GM13977 (cell line): ENCODE data around the gene DBNDD1.

Experiments
- DNase-seq: peaks from one replicate; pipeline ENCODE4 v3.0.0; 2012; ENCODE audit warnings: low spot score
- CTCF ChIP-seq: IDR thresholded peaks from 2 replicates; pipeline ENCODE4 v1.5.1; 2012; ENCODE audit warnings: mild to moderate bottlenecking, control low read depth; ENCODE audit not compliant: insufficient read depth; ENCODE audit errors: extremely low read depth, missing control alignments
- in situ Hi-C: fragments of 300-500 bp; cut with MboI; formaldehyde crosslinking; loops from one replicate; pipeline ENCODE4 v1.12.0; 2022; ENCODE audit warnings: low sequenced_read_pairs, low pct_unique_long_range_greater_than_20kb, mixed read lengths, inconsistent platforms; ENCODE audit not compliant: unreplicated experiment

DBNDD1 gene

GRCh38 chr16:90028985-90029384, 9.7 kb upstream of the DBNDD1 start:
- in situ Hi-C loops, result no loop called here
- no peak for DNase-seq
- TF ChIP-seq CTCF, result no peak

- in situ Hi-C loops, result no loop called here
- no peak for TF ChIP-seq CTCF
- DNase-seq, result no peak
Observed at GRCh38 chr16:90027611-90028010, 8.4 kb upstream of the DBNDD1 start.

GRCh38 chr16:90026135-90026534, 6.9 kb upstream of the DBNDD1 start:
- in situ Hi-C loops, result no loop called here
- no peak for DNase-seq
- TF ChIP-seq CTCF, result no peak

DNA sequence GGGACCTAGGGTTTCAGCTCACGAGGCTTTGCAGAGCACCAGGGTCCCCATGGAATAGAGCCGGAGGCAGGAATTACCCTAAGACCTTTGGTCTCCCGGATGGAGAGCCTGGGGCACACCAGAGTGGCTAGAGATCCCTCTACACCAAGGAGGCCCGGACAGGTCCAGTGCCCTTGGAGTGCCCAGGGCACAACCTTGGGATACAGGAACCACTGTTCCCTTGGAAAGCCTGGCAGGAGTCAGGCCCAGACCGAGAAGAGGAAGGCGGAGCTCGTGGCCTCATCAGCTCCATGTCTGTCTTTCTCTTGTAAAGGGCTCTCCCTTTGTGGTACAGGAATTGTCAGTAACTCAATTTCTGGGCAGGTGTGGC, 3.8 kb upstream of the DBNDD1 start:
- no peak for TF ChIP-seq CTCF
- DNase-seq, result no peak
- in situ Hi-C loops, result no loop called here

DNA sequence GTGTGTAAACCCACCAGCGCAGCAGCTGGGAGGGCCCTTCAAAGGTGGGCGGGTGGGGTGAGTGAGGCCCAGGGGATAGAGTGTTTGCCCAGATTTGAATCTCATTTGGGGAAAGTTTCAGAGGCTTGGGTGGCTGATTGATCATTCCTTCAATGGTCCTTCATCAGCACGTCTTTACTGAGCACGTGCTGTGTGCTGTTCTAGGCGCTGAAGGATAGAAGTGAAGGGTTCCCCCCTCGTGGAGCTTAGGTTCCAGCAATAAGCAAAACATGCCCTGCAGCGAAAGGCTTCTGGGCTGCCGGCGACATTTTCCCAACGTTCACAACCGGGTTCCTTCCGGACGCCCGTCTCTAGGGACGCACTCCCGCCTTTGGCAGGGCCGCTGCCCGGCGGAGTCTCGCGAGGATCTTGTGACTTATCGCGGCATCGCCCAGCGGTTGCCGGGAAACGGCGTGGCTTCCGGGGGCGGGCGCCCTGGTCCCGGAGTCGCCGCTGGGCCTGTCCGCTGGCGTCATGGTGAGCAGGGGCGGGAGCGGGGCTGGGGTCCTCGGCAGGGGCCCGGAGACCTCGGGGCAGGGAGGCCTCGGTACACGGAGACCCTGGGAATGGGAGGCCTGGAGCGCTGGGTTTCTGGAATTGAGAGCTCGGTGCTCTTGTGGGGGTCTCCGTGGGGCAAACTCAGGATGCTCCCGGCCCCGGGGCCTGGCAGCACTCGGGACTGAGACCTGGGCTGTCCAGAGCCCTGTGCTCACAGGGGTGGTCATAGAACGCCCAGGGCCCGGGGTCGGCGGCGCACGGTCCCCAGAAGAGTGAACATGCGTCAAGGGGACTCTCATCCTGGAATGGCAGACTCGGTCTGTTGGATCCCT, 3.2 kb upstream of the DBNDD1 start:
- in situ Hi-C loops, result no loop called here
- peak; percentile 97 for DNase-seq
- no peak for TF ChIP-seq CTCF

DNA sequence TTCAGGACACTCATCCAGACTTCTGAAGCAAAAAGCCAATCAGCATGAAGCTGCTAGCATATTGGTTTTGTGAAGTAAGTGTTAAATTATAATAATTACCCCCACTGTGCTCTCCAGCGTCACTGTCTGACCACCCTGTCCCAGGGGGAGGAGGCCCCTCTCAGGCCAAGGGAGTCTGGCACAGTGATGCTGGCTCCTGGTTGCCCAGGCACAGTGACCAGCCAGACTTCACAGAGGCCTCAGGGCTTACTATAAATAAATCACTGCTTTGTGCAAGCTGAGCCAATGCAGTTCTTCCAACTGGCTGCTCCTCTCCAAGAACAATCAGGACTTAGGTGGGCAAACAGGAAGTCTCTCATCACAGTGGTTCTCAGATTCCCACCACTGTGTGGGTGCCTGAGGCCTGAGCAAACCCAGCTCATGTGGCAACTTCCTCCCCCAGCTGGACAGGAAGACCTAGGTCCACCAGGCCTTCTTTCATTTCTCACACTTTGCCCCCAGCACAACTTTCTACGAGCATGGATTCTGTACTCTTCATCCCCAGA, 1.7 kb upstream of the DBNDD1 start:
- TF ChIP-seq CTCF, result no peak
- in situ Hi-C loops, result no loop called here
- no peak for DNase-seq
